Activated CD4-positive, alpha-beta T cell treated with anti-CD3 and anti-CD28 coated beads, Interleukin-2, amount 50 U/mL, for 24 hours (primary cell): Measurements from ENCODE around the gene PSMC3IP.
"Not testable (repeated sequence)": the region's sequence is repeated elsewhere in the genome, so short reads cannot be mapped to it uniquely, and the experiment has no call there.

Experiments
- DNase-seq, 2 donors: peaks; one replicate each; pipeline ENCODE4 v3.0.0-alpha.2; 2020; ENCODE audit warnings: low read depth in 1 of 2, low spot score in 1 of 2

Gene PSMC3IP

DNA sequence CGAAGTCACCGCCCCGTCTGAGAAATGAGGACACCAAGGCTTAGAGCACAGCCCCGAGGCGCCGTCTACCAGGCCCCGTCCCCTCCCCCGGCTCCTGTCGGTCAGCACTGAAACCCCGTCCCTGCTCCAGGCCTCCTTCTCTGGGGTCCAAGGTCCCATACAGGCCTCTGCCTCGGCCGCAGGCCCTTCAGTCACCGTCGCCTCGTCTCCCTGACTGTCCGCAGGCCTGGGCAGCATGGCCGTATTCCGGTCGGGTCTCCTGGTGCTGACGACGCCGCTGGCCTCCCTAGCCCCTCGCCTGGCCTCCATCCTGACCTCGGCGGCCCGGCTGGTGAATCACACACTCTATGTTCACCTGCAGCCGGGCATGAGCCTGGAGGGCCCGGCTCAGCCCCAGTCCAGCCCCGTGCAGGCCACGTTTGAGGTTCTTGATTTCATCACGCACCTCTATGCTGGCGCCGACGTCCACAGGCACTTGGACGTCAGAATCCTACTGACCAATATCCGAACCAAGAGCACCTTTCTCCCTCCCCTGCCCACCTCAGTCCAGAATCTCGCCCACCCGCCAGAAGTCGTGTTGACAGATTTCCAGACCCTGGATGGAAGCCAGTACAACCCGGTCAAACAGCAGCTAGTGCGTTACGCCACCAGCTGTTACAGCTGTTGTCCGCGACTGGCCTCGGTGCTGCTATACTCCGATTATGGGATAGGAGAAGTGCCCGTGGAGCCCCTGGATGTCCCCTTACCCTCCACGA lies 15.0 kb downstream of the PSMC3IP start:
- DNase-seq, result no peak

DNA sequence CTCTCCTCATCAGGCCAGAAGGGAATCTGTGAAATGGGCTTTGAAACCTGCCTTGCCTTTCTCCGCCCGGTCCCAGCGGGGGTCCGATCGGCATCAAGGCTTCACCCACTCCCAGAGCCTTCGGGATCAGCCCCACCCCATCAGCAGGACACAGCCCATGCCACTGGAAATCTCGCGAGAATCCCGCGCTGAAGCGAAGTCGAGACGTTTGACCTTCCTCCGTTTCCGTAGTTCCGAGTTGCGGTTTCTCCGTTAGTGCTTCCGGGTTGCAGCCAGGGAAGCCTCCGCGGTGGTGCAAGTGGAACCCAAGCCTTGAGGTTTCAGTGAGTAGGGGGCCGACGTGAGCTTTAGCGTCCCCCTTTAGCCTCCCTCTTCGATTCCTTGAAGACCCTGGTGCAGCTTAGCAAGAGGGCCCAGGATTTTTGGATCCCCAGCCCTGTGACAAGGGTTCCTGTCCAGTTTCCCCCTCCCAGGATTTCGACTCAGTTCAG lies 15.6 kb downstream of the PSMC3IP start, which contains the start of gene COASY:
TSS of gene COASY (plus strand) at position 252 of the 491 bp plus-strand sequence. CDS start 475 bp downstream, outside the sequence.
- DNase-seq, result peak; percentile 85 to 91

- no peak for DNase-seq
These were observed 17.3 kb downstream of the PSMC3IP start for GRCh38 chr17:42560246-42560645.

DNA sequence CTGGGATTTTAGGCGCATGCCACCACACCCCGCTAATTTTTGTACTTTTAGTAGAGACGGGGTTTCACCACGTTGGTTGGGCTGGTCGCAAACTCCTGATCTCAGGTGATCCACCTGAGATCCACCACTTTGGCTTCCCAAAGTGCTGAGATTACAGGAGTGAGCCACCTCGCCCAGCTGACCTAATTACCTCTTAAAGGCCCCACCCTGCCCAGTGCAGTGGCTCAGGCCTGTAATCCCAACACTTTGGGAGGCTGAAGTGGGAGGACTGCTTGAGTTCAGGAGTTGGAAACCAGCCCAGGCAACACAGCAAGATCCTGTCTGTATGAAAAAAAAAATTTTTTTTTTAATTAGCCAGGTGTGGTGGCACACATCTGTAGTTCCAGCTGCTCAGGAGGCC lies 18.5 kb downstream of the PSMC3IP start:
- DNase-seq, result no peak

DNA sequence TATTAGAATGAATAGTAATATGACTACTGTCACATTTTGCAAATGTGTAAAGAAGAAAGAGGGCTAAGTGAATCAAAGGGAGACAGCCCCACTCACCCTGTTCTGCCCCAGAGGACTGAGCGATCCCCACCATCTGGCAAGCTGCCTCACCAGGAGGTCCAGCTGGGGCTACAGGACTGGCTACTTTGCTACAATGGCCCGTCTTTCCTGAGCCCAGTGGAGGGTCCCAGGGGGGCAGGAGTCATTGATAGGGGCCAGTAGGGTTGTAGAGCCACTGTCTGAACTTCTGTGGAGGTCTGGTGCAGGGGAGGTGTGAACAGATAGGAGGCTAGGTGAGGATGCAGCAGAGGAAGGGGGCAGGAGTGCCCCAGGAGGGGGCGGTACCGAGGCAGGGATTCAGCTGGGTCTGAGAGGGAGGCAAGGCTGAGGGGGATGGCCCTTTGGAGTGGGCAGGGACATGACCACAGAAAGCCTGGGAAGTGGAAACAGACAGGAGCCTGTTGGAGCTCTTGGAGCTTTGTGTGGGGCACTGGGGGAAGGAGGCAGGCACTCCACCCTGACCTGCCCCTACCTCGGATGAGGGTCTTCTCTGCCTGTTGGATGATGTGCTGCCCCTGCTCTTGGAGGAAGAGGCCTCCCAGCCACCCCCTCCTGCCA lies 21.4 kb downstream of the PSMC3IP start:
- not testable (repeated sequence) for DNase-seq

GRCh38 chr17:42555122-42555622 lies 22.4 kb downstream of the PSMC3IP start:
- no peak for DNase-seq

DNA sequence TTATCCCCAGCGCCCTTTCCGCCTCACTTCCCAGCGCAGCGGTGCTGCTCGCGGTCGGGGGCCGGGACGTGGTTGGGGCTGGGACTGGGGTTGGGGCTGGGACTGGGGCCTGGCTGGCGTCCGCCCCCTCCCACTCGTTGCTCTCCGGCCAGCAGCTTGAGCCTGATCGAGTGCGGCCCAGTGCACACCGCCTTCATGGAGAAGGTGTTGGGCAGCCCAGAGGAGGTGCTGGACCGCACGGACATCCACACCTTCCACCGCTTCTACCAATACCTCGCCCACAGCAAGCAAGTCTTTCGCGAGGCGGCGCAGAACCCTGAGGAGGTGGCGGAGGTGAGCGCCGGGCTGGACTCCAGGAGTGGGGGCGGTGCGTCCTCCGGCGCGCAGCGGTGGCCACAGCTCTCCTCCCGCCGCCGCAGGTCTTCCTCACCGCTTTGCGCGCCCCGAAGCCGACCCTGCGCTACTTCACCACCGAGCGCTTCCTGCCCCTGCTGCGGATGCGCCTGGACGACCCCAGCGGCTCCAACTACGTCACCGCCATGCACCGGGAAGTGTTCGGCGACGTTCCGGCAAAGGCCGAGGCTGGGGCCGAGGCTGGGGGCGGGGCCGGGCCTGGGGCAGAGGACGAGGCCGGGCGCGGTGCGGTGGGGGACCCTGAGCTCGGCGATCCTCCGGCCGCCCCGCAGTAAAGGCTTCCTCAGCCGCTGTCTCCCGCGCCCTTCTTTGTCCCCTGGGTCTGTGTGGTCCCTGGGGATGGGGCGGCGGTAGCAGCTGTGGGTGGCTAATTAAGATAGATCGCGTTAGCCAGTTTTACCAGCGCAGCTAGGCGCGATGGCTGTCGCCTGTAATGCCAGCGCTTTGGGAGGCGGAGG lies 23.0 kb downstream of the PSMC3IP start:
- DNase-seq, result no peak

DNA sequence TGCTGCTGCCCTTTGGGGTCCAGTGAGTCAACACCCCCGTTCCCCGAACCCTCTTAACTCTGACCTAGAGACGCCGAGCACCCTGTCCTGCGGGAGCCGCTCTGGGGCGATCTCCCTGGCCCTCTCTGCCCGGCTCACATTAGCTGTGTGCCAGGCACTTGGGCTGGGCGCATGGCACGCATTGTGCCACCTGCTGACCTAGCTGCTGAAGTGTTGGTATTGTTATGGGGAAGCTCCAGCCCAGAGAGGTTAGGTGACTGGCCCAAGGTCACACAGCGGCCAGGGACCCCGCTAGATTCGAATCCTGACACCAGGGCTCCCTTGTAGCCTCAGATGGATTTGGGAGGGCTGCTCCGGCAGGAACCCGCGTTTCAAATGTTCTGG lies 23.7 kb downstream of the PSMC3IP start:
- no peak for DNase-seq

DNA sequence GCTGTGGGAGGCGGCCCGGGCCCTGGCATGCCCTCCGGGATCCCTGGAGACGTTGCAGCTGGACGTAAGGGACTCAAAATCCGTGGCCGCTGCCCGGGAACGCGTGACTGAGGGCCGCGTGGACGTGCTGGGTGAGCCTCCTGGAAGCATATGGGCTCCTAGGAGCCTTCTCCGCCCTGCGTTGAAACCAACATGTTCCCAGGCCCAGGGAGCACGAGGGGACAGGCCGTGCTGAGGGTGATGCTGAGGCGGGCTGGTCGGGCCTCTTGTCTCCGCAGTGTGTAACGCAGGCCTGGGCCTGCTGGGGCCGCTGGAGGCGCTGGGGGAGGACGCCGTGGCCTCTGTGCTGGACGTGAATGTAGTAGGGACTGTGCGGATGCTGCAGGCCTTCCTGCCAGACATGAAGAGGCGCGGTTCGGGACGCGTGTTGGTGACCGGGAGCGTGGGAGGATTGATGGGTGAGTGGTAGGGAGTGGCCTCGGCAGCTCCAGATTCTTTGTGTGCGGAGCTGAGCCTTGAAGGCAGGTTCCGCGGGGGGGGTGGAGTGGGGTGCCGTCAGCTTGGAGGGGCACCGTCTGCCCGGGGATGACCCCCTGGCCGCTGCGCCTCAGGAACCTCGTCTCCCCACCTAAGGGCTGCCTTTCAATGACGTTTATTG lies 24.2 kb downstream of the PSMC3IP start:
- no peak for DNase-seq

- not testable (repeated sequence) for DNase-seq
These were observed 24.8 kb downstream of the PSMC3IP start, which contains the start of gene HSD17B1 for GRCh38 chr17:42552736-42553135. HSD17B1 (plus strand) TSS chr17:42552923; CDS start chr17:42552934, 11 bp downstream.

DNA sequence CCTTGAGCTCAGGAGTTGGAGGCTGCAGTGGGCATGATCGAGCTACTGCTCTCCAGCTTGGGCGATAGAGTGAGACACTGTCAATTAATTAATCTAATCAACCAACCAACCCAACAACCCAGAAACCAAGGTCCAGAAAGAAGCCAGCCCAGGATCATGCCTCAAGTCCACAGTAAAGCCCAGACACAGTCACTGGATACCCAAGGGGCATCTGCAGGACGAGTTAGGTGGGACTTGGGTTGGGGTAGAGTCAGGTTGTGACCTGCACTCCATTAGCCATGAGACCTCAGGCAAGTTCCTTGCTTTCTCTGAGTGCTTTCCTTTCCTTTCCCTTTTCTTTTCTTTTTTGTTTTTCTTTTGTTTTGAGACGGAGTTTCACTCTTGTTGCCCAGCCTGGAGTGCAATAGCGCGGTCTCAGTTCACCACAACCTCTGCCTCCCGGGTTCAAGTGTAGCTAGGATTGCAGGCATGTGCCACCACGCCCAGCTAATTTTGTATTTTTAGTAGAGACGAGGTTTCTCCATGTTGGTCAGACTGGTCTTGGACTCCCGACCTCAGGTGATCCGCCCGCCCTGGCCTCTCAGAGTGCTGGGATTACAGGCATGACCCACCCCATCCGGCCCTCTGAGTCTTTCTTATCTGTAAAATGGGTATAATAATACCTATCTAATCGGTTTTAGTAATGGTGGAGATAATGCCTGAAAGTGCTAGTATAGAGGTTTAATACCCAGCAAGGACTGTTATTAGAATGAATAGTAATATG lies 28.4 kb downstream of the PSMC3IP start:
- no peak for DNase-seq

DNA sequence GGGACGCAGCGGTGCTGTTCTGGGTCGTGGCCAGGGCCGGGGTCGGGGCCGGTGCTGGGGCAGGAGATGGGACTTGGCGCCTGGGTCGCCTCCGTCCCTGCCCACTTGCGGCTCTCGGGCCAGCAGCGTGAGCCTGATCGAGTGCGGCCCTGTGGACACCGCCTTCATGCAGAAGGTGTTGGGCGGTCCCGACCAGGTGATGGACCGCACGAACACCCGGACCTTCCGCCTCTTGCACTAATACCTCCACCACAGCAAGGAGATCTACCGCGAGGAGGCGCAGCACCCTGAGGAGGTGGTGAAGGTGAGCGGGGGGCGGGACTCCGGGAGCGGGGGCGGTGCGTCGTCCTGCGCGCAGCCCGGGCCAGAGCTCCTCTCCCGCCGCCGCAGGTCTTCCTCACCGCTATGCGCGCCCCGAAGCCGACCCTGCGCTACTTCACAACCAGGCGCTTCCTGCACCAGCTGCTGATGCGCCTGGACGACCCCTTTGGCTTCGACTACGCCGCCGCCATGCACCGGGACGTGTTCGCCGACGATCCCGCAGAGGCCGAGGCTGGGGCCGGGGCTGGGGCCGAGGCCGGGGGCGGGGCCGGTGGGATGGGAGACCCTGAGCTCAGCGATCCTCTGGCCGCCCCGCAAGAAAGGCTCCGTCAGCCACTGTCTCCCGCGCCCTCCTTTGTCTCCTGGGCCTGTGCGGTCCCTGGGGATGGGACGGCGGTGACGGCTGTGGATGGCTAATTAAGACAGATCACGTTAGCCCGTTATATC lies 29.3 kb downstream of the PSMC3IP start:
- DNase-seq, result peak in 1 of 2 donors; percentile 64

GRCh38 chr17:42547698-42548069 lies 29.8 kb downstream of the PSMC3IP start:
- no peak for DNase-seq

DNA sequence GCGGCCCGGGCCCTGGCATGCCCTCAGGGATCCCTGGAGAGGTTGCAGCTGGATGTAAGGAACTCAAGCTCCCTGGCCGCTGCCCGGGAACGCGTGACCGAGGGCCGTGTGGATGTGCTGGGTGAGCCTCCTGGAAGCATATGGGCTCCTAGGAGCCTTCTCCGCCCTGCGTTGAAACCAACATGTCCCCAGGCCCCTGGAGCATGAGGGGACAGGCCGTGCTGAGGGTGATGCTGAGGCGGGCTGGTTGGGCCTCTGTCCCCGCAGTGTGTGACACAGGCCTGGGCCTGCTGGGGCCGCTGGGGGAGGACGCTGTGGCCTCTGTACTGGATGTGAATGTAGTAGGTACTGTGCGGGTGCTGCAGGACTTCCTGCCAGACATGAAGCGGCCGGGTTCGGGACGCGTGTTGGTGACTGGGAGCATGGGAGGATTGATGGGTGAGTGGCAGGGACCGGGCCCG lies 30.5 kb downstream of the PSMC3IP start:
- no peak for DNase-seq

DNA sequence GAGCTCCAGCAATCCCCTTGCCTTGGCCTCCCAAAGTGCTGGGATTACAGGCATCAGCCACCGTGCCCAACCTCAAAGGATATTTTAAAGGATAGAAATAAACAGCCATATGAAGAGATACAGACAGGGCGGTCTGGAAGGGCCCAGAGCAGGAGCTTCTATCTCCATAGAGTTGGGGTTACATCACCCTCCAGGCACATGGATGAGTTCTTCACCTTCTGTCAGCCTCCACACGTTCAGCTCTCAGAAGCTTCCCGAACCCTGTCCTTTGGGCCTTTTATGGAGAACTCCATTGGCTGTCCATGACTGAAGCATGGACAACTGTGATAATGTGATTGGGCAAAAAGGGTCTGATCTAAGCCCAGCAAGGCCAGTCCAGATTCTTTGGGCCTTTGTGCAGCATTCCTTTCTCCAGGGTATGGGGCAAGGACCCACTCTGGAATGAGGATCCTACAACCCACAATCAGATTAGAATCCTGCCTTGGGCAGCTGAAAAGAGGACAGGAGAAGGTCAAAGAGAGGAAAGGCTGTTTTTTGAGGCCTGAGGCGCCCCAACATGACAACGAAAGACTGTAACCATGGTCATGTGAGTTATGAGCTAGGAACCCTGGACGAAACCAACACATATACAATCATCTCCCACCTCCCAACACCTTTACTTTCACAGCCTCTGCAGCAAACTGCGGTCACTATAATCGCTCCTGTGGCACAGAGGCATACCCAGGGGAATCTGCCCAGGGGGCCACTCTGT lies 31.6 kb downstream of the PSMC3IP start:
- DNase-seq, result not testable (repeated sequence)

DNA sequence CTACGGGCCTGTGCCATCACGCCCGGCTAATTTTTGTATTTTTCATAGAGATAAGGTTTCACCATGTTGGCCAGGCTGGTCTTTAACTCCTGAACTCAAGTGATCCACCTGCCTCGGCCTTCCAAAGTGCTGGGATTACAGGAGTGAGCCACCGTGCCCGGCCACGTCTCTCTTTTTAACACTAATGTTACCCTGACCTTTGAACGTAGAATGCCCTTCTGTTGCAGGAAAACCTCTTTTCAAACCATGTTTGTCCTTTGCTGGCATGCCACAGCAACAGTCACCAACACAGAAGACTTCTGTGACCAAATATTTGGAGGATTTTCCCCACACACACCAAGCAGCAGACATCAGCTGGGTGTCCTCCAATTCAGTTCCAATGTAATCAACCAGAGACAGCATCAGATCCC lies 32.6 kb downstream of the PSMC3IP start:
- DNase-seq, result no peak

DNA sequence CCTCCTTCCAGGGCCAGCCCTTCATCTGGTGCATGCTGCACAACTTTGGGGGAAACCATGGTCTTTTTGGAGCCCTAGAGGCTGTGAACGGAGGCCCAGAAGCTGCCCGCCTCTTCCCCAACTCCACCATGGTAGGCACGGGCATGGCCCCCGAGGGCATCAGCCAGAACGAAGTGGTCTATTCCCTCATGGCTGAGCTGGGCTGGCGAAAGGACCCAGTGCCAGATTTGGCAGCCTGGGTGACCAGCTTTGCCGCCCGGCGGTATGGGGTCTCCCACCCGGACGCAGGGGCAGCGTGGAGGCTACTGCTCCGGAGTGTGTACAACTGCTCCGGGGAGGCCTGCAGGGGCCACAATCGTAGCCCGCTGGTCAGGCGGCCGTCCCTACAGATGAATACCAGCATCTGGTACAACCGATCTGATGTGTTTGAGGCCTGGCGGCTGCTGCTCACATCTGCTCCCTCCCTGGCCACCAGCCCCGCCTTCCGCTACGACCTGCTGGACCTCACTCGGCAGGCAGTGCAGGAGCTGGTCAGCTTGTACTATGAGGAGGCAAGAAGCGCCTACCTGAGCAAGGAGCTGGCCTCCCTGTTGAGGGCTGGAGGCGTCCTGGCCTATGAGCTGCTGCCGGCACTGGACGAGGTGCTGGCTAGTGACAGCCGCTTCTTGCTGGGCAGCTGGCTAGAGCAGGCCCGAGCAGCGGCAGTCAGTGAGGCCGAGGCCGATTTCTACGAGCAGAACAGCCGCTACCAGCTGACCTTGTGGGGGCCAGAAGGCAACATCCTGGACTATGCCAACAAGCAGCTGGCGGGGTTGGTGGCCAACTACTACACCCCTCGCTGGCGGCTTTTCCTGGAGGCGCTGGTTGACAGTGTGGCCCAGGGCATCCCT lies 34.1 kb downstream of the PSMC3IP start:
- DNase-seq, result no peak
